GM12873 (cell line): ENCODE data around the gene CLIC3.

Experiments used
- CTCF ChIP-seq: IDR thresholded peaks from 2 replicates; pipeline ENCODE4 v1.5.1; 2012; ENCODE audit warnings: low read depth, mild to moderate bottlenecking, moderate library complexity, low read length, control low read depth; ENCODE audit not compliant: insufficient read depth; ENCODE audit errors: missing control alignments

The CLIC3 gene

DNA sequence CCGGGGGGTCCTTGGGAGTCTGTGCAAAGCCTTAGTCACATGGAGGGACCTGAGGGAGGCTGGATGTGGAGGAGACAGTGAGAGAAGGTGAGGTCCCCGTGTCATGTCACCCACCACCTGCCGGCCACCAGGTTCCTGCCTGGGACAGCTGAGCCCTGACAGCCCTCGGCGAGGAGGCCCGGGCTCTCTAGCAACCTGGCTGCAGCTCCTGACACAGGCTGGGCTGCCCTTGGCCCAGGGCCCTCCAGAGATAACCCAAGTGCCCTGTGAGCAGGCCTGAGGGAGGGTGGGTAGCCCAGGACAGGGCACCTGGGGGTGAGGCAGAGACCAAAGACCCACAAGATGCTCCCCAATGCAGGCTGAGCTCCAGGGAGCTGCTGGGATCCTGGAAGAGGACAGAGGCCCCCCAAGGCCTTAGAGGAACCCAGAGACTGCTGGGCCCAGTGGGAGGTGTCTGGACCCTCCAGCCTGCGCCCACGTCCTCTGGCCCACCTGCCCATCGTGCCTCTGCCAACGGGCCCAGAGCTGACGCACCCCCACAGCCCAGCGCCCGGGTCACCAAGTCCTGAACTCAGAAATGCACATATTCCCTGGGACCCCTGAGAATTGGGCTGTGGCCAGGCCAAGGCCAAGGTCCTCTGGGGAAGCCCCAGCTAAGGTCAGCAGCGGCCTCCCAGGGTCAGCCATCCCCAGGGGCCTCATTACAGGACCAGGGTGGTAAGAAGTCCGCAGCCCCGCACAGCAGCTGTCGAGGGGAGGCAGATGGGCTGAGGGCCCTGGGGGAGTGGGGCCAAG lies 27.8 kb downstream of the CLIC3 start:
- no peak for TF ChIP-seq CTCF

GRCh38 chr9:136965771-136966484 lies 30.4 kb downstream of the CLIC3 start:
- TF ChIP-seq CTCF = no peak

DNA sequence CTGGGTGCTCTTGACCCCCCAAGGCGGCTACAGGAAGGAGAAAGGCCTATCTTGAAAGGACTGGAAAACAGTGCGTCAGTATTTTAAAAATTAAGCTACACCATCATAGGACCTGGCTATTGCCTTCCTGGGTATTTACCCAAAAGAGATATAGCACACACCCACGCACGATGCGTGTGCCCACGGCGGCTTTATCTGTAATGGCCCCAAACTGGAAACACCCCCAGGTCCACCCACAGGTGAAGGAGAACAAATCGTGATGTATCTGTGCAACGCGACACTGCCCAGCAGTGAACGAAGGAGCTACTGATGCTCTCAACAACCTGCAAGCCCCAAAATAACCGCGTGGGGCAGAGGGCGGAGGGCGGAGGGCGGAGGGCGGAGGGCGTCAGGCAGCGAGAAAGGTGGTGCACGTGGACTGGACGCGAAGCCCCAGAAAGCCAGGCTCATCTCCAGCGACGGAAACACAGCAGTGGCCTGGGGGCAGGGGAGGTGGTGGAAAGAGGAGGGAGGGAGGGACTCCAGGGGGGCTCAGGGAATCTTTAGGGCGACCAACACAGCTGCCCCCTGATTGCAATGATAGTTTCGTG lies 31.4 kb downstream of the CLIC3 start:
- no peak for TF ChIP-seq CTCF

GRCh38 chr9:136964171-136964689 lies 32.1 kb downstream of the CLIC3 start:
- no peak for TF ChIP-seq CTCF

GRCh38 chr9:136963751-136964150 lies 32.6 kb downstream of the CLIC3 start:
- TF ChIP-seq CTCF = no peak

- no peak for TF ChIP-seq CTCF
These were observed 33.0 kb downstream of the CLIC3 start for GRCh38 chr9:136963341-136963740.

- TF ChIP-seq CTCF = no peak
These were observed 33.6 kb downstream of the CLIC3 start for GRCh38 chr9:136962701-136963248.
